SK-N-MC (cell line): ENCODE measurements around the gene GABARAP.
A peak's percentile ranks its signal among the peaks of the same experiment; 100 is the strongest.

ENCODE experiments used
- DNase-seq: peaks from one replicate; pipeline ENCODE4 v3.0.0-alpha.2; 2011; ENCODE audit warnings: low read depth, low spot score
- H3K27ac ChIP-seq: fragments of 200-600 bp; sonication (generic); 2 replicates; pipeline ENCODE4 v1.5.1; 2016; ENCODE audit warnings: mixed run types
- H3K36me3 ChIP-seq: fragments of 200-600 bp; sonication (generic); 2 replicates; pipeline ENCODE4 v1.6.1; 2017; ENCODE audit warnings: antibody characterized with exemption, low read length, mixed read lengths; ENCODE audit not compliant: insufficient read depth
- H3K4me3 ChIP-seq: fragments of 200-600 bp; sonication (generic); 2 replicates; pipeline ENCODE4 v1.5.1; 2016
- H3K9ac ChIP-seq: fragments of 200-600 bp; sonication (generic); 2 replicates; pipeline ENCODE4 v1.8.0; 2017; ENCODE audit warnings: mixed run types, mixed read lengths; ENCODE audit not compliant: insufficient read length
- H3K9me3 ChIP-seq: fragments of 200-600 bp; sonication (generic); 2 replicates; pipeline ENCODE4 v1.6.1; 2017; ENCODE audit warnings: low read depth, mild to moderate bottlenecking, antibody characterized with exemption, low read length, moderate library complexity, mixed read lengths
- EZH2 ChIP-seq: fragments of 200-600 bp; sonication (generic); IDR thresholded peaks from one replicate; pipeline ENCODE4 v1.6.1; 2017; ENCODE audit warnings: antibody characterized with exemption
- FOXP2 ChIP-seq: optimal IDR thresholded peaks from 2 replicates; pipeline ENCODE3; 2011; ENCODE audit warnings: mild to moderate bottlenecking, moderate library complexity; ENCODE audit not compliant: insufficient read depth; ENCODE audit errors: extremely low read length, control extremely low read depth
- POLR2AphosphoS5 ChIP-seq: IDR thresholded peaks from 2 replicates; pipeline ENCODE4 v1.6.1; 2012; ENCODE audit warnings: mild to moderate bottlenecking, low read depth, low read length, borderline replicate concordance

The GABARAP gene

GRCh38 chr17:7213895-7214299, 28.4 kb downstream of the GABARAP start:
- H3K9ac ChIP-seq, result no peak overlapping the region

GRCh38 chr17:7211491-7212273, 30.6 kb downstream of the GABARAP start:
- Histone ChIP-seq H3K4me3 (no peak overlapping the region), H3K9ac (no peak overlapping the region), H3K9me3 (no peaks in the 10 kb centered on the region), H3K27ac (no peak overlapping the region), H3K36me3 (no peaks in the 10 kb centered on the region)
- TF ChIP-seq POLR2AphosphoS5 (no peak), EZH2 (no peak), FOXP2 (no peak)
- no peak for DNase-seq

More at GRCh38 chr17:7213895-7214299, 28.4 kb downstream of the GABARAP start:
- Histone ChIP-seq H3K4me3 (peak overlapping the region; percentile 89), H3K27ac (peak overlapping the region; percentile 77), H3K36me3 (no peaks in the 10 kb centered on the region), H3K9me3 (no peaks in the 10 kb centered on the region)
- TF ChIP-seq POLR2AphosphoS5, result no peak
- no peak for TF ChIP-seq FOXP2
- no peak for TF ChIP-seq EZH2
- peak; percentile 56 for DNase-seq

- H3K9me3 ChIP-seq, result no peaks in the 10 kb centered on the region
- H3K9ac ChIP-seq, result no peak overlapping the region
- H3K36me3 ChIP-seq, result peaks cover 1% of the 10 kb centered on the region; the same call in 1 of the 2 replicates
- TF ChIP-seq EZH2 (no peak), POLR2AphosphoS5 (no peak), FOXP2 (no peak)
- DNase-seq, result no peak
- no peak overlapping the region for H3K27ac ChIP-seq
- no peak overlapping the region for H3K4me3 ChIP-seq
Observed at GRCh38 chr17:7208754-7209460, 33.3 kb downstream of the GABARAP start.

GRCh38 chr17:7208027-7208571, 34.1 kb downstream of the GABARAP start:
- DNase-seq, result no peak
- Histone ChIP-seq H3K4me3 (no peak overlapping the region), H3K27ac (no peak overlapping the region)

GRCh38 chr17:7207120-7208001, 34.9 kb downstream of the GABARAP start:
- DNase-seq, result no peak
- H3K36me3 ChIP-seq, result peaks cover 16% of the 10 kb centered on the region; the same call in 1 of the 2 replicates
- no peak for TF ChIP-seq EZH2
- no peak for TF ChIP-seq POLR2AphosphoS5
- TF ChIP-seq FOXP2, result no peak
- H3K9ac ChIP-seq, result no peak overlapping the region
- H3K4me3 ChIP-seq, result no peak overlapping the region
- no peak overlapping the region for H3K27ac ChIP-seq
- no peaks in the 10 kb centered on the region for H3K9me3 ChIP-seq

More at GRCh38 chr17:7208027-7208571, 34.1 kb downstream of the GABARAP start:
- H3K9ac ChIP-seq, result no peak overlapping the region
- peaks cover 9% of the 10 kb centered on the region; the same call in 1 of the 2 replicates for H3K36me3 ChIP-seq
- H3K9me3 ChIP-seq, result no peaks in the 10 kb centered on the region
- no peak for TF ChIP-seq POLR2AphosphoS5
- TF ChIP-seq FOXP2, result no peak
- TF ChIP-seq EZH2, result no peak

- TF ChIP-seq EZH2 (no peak), POLR2AphosphoS5 (no peak), FOXP2 (no peak)
- Histone ChIP-seq H3K9ac (no peak overlapping the region), H3K4me3 (no peak overlapping the region), H3K9me3 (no peaks in the 10 kb centered on the region), H3K36me3 (peaks cover 22% of the 10 kb centered on the region; the same call in 1 of the 2 replicates), H3K27ac (no peak overlapping the region)
- no peak for DNase-seq
Observed at GRCh38 chr17:7205561-7205960, 36.7 kb downstream of the GABARAP start.

- no peak for TF ChIP-seq FOXP2
- no peak for TF ChIP-seq EZH2
- TF ChIP-seq POLR2AphosphoS5, result no peak
- no peak for DNase-seq
- Histone ChIP-seq H3K36me3 (peaks cover 22% of the 10 kb centered on the region; the same call in 1 of the 2 replicates), H3K9me3 (no peaks in the 10 kb centered on the region), H3K9ac (no peak overlapping the region), H3K4me3 (no peak overlapping the region), H3K27ac (no peak overlapping the region)
Observed at GRCh38 chr17:7204828-7205461, 37.3 kb downstream of the GABARAP start.
